Panc1 (cell line): ENCODE data around the gene CCDC169. TPM values are rescaled to one million over a fixed set of nuclear protein-coding genes. Genes with fewer than 3 reads are reported as not detected.

ENCODE experiments used
- ATAC-seq: fragments of 200-7000 bp; cut with Tn5 transposase; 2 replicates; pipeline ENCODE4 v1.9.1; 2020; ENCODE audit warnings: mild to moderate bottlenecking, moderate library complexity
- BruUV-seq: library from RNA; stranded (reverse); fragments of 400-500 nt; replicated peaks from 2 replicates; lab custom pipeline; 2021; lab: Mats Ljungman, UMichigan
- CTCF ChIA-PET: fragments of 300-600 bp; sonication (Branson Sonifier 250); formaldehyde crosslinking; loops from one replicate; lab custom pipeline; 2022; ENCODE audit warnings: antibody characterized with exemption; lab: Charles Lee
- POLR2A ChIA-PET: fragments of 300-600 bp; sonication (Branson Sonifier 250); formaldehyde crosslinking; loops from one replicate; lab custom pipeline; 2022; ENCODE audit warnings: antibody characterized with exemption; lab: Charles Lee
- DNase-seq: peaks from one replicate; pipeline ENCODE4 v3.0.0-alpha.2; 2010; ENCODE audit warnings: low read depth, low spot score
- H3K27ac ChIP-seq: 2 replicates; pipeline ENCODE4 v1.5.1; 2011; ENCODE audit warnings: mild to moderate bottlenecking, low read length, inconsistent platforms
- H3K27me3 ChIP-seq: fragments of 200-500 bp; sonication (Bioruptor generic); 2 replicates; pipeline ENCODE4 v1.6.0; 2014; ENCODE audit warnings: low read length, inconsistent platforms; ENCODE audit not compliant: control insufficient read depth, insufficient read depth
- H3K36me3 ChIP-seq: fragments of 200-500 bp; sonication (Bioruptor generic); 2 replicates; pipeline ENCODE4 v1.5.1; 2014; ENCODE audit warnings: inconsistent platforms, mild to moderate bottlenecking, low read length, moderate library complexity; ENCODE audit not compliant: control insufficient read depth, insufficient read depth
- H3K4me1 ChIP-seq: 2 replicates; pipeline ENCODE4 v1.5.1; 2011; ENCODE audit warnings: inconsistent platforms, mild to moderate bottlenecking, low read length, moderate library complexity; ENCODE audit not compliant: control insufficient read depth, insufficient read depth
- H3K4me3 ChIP-seq, 2 experiments: 2 replicates each; pipeline ENCODE4 v1.5.1; 2011 to 2012; ENCODE audit warnings: low read depth in 2 of 2, low read length in 2 of 2, mild to moderate bottlenecking in 2 of 2, inconsistent platforms in 1 of 2, moderate library complexity in 1 of 2
- H3K9me3 ChIP-seq: fragments of 200-500 bp; sonication (Bioruptor generic); 2 replicates; pipeline ENCODE4 v1.5.1; 2014; ENCODE audit warnings: low read depth, mild to moderate bottlenecking, inconsistent platforms, low read length, moderate library complexity; ENCODE audit not compliant: control insufficient read depth, insufficient read depth
- CTCF ChIP-seq: fragments of 450-650 bp; IDR thresholded peaks from 2 replicates; pipeline ENCODE4 v1.5.1; 2017; ENCODE audit warnings: mild to moderate bottlenecking
- POLR2AphosphoS5 ChIP-seq: IDR thresholded peaks from 2 replicates; pipeline ENCODE4 v1.6.1; 2012; ENCODE audit warnings: mild to moderate bottlenecking, low read depth, low read length, moderate library complexity
- REST ChIP-seq, 2 experiments: IDR thresholded peaks; 2 replicates each; pipeline ENCODE4 v1.6.1; 2011 to 2012; ENCODE audit warnings: low read depth in 2 of 2, control low read depth in 1 of 2, low read length in 1 of 2, mild to moderate bottlenecking in 1 of 2, moderate library complexity in 1 of 2; ENCODE audit not compliant: insufficient read depth in 1 of 2
- SIN3A ChIP-seq: IDR thresholded peaks from 2 replicates; pipeline ENCODE4 v1.6.1; 2012; ENCODE audit warnings: low read depth, mild to moderate bottlenecking, low read length, moderate library complexity, borderline replicate concordance; ENCODE audit not compliant: insufficient read depth
- TCF7L2 ChIP-seq: IDR thresholded peaks from 2 replicates; pipeline ENCODE4 v1.6.1; 2011; ENCODE audit warnings: mild to moderate bottlenecking, low read depth, low read length, inconsistent platforms
- in situ Hi-C: cut with HindIII; loops from 2 replicates; pipeline ENCODE4 v1.10.0; 2016; ENCODE audit warnings: low sequenced_read_pairs, low pct_unique_long_range_greater_than_20kb
- intact Hi-C: fragments of 100-400 bp; cut with micrococcal nuclease; formaldehyde crosslinking; loops from one replicate; pipeline ENCODE4 v1.10.0; 2022; ENCODE audit not compliant: unreplicated experiment
- total RNA-seq: library from RNA; stranded (reverse); gene quantifications from one replicate; pipeline ENCODE4 v1.2.1, GENCODE V29; 2021; ENCODE audit not compliant: unreplicated experiment

The CCDC169 gene
- total RNA-seq, 1 experiment from 2014 or later: 2.3 TPM

- Histone ChIP-seq H3K36me3 (no peaks in the 10 kb centered on the region), H3K4me3 (no peak overlapping the region), H3K9me3 (no peaks in the 10 kb centered on the region), H3K27ac (no peak overlapping the region), H3K4me1 (no peaks in the 10 kb centered on the region), H3K27me3 (no peaks in the 10 kb centered on the region)
- ChIA-PET CTCF (no interaction called here), POLR2A (no interaction called here)
- no peak for ATAC-seq
- in situ Hi-C loops (no loop called here), intact Hi-C loops (no loop called here)
- no TSS peak for BruUV-seq
- TF ChIP-seq REST (IDR thresholded peaks at IDR 0.05; ENCODE audit: insufficient read depth in 1 of 2, low read depth in 2 of 2, low read length in 1 of 2) (no peak), SIN3A (no peak), POLR2AphosphoS5 (no peak), TCF7L2 (no peak), CTCF (no peak)
- DNase-seq: no peak
Observed at GRCh38 chr13:36210738-36211137, 86.9 kb downstream of the CCDC169 start.

- H3K36me3 ChIP-seq: no peaks in the 10 kb centered on the region
- POLR2A ChIA-PET: no interaction called here
- H3K27me3 ChIP-seq: no peaks in the 10 kb centered on the region
- ATAC-seq (no peak), DNase-seq (no peak)
- H3K27ac ChIP-seq: no peak overlapping the region
- BruUV-seq: no TSS peak
- no peak overlapping the region for H3K4me3 ChIP-seq
- in situ Hi-C loops (no loop called here), intact Hi-C loops (no loop called here)
- no peaks in the 10 kb centered on the region for H3K9me3 ChIP-seq
- CTCF ChIA-PET: no interaction called here
- H3K4me1 ChIP-seq: no peaks in the 10 kb centered on the region
- no peak for TF ChIP-seq TCF7L2
Observed at GRCh38 chr13:36207672-36208071, 89.9 kb downstream of the CCDC169 start.

GRCh38 chr13:36193151-36193855 is 104.3 kb downstream of the CCDC169 start:
- in situ Hi-C loops: no loop called here
- no peak overlapping the region for H3K27ac ChIP-seq
- no peaks in the 10 kb centered on the region for H3K4me1 ChIP-seq
- no peaks in the 10 kb centered on the region for H3K27me3 ChIP-seq
- H3K9me3 ChIP-seq: no peaks in the 10 kb centered on the region
- no peak for ATAC-seq
- CTCF ChIA-PET: no interaction called here
- no peaks in the 10 kb centered on the region for H3K36me3 ChIP-seq
- intact Hi-C loops: no loop called here
- POLR2A ChIA-PET: no interaction called here
- BruUV-seq: no TSS peak
- TF ChIP-seq TCF7L2: no peak
- TF ChIP-seq POLR2AphosphoS5: no peak
- TF ChIP-seq CTCF: no peak
- no peak for DNase-seq
- H3K4me3 ChIP-seq: no peak overlapping the region
